ENCODE measurements around the gene B4GALT2. TPM values are rescaled to one million over a fixed set of nuclear protein-coding genes. Genes with fewer than 3 reads are reported as not detected.

The B4GALT2 gene, protein sequence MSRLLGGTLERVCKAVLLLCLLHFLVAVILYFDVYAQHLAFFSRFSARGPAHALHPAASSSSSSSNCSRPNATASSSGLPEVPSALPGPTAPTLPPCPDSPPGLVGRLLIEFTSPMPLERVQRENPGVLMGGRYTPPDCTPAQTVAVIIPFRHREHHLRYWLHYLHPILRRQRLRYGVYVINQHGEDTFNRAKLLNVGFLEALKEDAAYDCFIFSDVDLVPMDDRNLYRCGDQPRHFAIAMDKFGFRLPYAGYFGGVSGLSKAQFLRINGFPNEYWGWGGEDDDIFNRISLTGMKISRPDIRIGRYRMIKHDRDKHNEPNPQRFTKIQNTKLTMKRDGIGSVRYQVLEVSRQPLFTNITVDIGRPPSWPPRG
- total RNA-seq (2014; rRNA removed; shearing (Covaris generic)) (1.4 and 1.9 TPM in 2 replicates), total RNA-seq (2022) (0.57 and 0.65 TPM in 2 replicates), Bru-seq, nascent RNA (percentile 14 among the genes with signal in this experiment), BruChase-seq, experiment 1, labeled RNA remaining after a 6-hour chase (percentile 16 among the genes with signal in this experiment), BruChase-seq, experiment 2, labeled RNA remaining after a 2-hour chase (percentile 23 among the genes with signal in this experiment)
- long read RNA-seq, partial matches to known transcripts = 0 of 3 reads
- long read RNA-seq, other reads (novel, unspliced or antisense) = 3 of 3 reads

DNA sequence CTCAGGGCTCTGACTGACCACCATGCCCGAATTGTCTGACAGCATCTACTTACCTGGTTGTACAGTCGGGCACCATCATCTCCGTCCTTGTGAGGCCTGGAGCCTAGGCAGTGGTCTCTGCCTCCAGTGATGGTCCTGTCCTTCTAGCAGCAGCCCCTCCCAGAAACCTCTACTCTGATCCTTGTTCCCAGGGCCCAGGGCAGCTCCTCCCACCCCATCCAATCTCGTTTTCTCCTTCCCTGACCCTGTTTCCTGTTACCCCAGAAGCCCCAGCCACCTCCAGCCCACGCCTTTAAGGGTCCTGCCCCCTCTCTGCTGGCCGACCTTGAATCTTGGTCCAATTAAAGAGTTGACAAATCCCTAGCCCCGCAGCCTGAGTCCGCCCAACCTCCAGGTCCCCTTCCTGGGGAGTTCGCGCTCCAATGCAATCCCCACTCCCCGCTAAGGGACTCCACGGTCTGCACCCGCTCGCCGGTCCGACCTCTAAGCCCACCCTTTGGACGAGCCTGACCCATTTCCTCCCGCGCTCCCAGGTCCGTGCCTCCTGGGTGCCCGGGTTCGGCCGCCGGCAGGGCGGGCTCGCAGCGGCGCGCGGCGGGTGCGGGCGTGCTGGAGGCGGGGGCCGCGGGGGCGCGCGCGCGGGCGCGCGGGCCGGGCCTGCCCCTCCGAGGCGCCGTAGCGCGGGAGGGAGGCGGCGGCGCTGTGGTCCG, at the start of gene B4GALT2:
B4GALT2 (plus strand) TSS at position 660 of the 710 bp plus-strand sequence. CDS start 1,951 bp downstream, outside the sequence.
- Histone ChIP-seq H3K36me3 (ENCODE audit: insufficient read depth, low read length) (peaks cover 32% of the 10 kb centered on the region), H4K20me1 (ENCODE audit: insufficient read depth, low read length) (0 out of 2 replicates have a peak, but pooled peaks cover 9% of the 10 kb centered on the region), H3K27ac (ENCODE audit: low read depth, low read length, poor library complexity, severe bottlenecking) (no peak within 1 kb of the TSS), H3K9me3 (ENCODE audit: low read length) (no peaks in the 10 kb centered on the region), H3K79me2 (ENCODE audit: insufficient read depth, low read depth, low read length) (no peaks in the 10 kb centered on the region; the same call in 1 of the 2 replicates), H3K4me1 (ENCODE audit: insufficient read depth, low read length, poor library complexity, severe bottlenecking) (peaks cover 17% of the 10 kb centered on the region), H2AFZ (ENCODE audit: low read length) (no peak within 1 kb of the TSS), H3K4me3 (ENCODE audit: low read depth, low read length, poor library complexity, severe bottlenecking) (no peak within 1 kb of the TSS), H3K9me2 (ENCODE audit: insufficient read depth, low read length) (no peaks in the 10 kb centered on the region), H3K4me2 (ENCODE audit: low read length) (peak within 1 kb of the TSS; percentile 36; the same call in 1 of the 2 replicates)
- TF ChIP-seq, protein P1, sequence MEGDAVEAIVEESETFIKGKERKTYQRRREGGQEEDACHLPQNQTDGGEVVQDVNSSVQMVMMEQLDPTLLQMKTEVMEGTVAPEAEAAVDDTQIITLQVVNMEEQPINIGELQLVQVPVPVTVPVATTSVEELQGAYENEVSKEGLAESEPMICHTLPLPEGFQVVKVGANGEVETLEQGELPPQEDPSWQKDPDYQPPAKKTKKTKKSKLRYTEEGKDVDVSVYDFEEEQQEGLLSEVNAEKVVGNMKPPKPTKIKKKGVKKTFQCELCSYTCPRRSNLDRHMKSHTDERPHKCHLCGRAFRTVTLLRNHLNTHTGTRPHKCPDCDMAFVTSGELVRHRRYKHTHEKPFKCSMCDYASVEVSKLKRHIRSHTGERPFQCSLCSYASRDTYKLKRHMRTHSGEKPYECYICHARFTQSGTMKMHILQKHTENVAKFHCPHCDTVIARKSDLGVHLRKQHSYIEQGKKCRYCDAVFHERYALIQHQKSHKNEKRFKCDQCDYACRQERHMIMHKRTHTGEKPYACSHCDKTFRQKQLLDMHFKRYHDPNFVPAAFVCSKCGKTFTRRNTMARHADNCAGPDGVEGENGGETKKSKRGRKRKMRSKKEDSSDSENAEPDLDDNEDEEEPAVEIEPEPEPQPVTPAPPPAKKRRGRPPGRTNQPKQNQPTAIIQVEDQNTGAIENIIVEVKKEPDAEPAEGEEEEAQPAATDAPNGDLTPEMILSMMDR (conservative IDR thresholded peaks at IDR 0.05; ENCODE audit: low read length) = no peak
- no peak for TF ChIP-seq EZH2phosphoT487 (IDR thresholded peaks at IDR 0.05; ENCODE audit: borderline replicate concordance, low read depth, low read length)
- intact Hi-C loops (cut with micrococcal nuclease; ENCODE audit: unreplicated experiment) = no loop called here
- no TSS peak for BruUV-seq (replicated peaks)
- no peak for DNase-seq (ENCODE audit: low spot score)
- CTCF ChIA-PET (ENCODE audit: unreplicated experiment) = no interaction called here
- POLR2A ChIA-PET = no interaction called here

DNA sequence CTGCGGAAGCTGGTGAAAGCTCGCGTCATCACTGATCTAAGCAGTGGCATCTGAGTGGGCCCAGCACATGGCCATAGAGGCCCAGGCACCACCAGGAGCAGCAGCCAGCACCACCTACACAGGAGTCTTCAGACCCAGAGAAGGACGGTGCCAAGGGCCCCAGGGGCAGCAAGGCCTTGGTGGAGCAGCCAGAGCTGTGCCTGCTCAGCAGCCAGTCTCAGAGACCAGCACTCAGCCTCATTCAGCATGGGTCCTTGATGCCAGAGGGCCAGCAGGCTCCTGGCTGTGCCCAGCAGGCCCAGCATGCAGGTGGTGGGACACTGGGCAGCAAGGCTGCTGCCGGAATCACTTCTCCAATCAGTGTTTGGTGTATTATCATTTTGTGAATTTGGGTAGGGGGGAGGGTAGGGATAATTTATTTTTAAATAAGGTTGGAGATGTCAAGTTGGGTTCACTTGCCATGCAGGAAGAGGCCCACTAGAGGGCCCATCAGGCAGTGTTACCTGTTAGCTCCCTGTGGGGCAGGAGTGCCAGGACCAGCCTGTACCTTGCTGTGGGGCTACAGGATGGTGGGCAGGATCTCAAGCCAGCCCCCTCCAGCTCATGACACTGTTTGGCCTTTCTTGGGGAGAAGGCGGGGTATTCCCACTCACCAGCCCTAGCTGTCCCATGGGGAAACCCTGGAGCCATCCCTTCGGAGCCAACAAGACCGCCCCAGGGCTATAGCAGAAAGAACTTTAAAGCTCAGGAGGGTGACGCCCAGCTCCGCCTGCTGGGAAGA, 48.7 kb upstream of the B4GALT2 start:
- ChIA-PET POLR2A (interaction anchor here (0.5 kb wide), 1 partner anchor 116 kb away, joined by 3 read pairs; no protein-coding TSS in a partner anchor), CTCF (ENCODE audit: unreplicated experiment) (interaction anchor here (0.5 to 1.7 kb wide), 3 partner anchors 15 to 167 kb away, joined by 3 to 8 read pairs (median 4); no protein-coding TSS in a partner anchor)
- H2AFZ ChIP-seq (ENCODE audit: low read length) = no peak overlapping the region
- H3K9me3 ChIP-seq (ENCODE audit: low read length) = no peaks in the 10 kb centered on the region
- H3K36me3 ChIP-seq (ENCODE audit: insufficient read depth, low read length) = no peaks in the 10 kb centered on the region
- H3K27ac ChIP-seq (ENCODE audit: low read depth, low read length, poor library complexity, severe bottlenecking) = no peak overlapping the region
- H3K4me2 ChIP-seq (ENCODE audit: low read length) = no peak overlapping the region
- no peak overlapping the region for H3K4me3 ChIP-seq (ENCODE audit: low read depth, low read length, poor library complexity, severe bottlenecking)
- intact Hi-C loops (cut with micrococcal nuclease; ENCODE audit: unreplicated experiment) = loop anchor here (5.0 kb wide), 1 partner anchor 93 kb away; no protein-coding TSS in a partner anchor
- H4K20me1 ChIP-seq (ENCODE audit: insufficient read depth, low read length) = no peaks in the 10 kb centered on the region
- no peaks in the 10 kb centered on the region for H3K9me2 ChIP-seq (ENCODE audit: insufficient read depth, low read length)
- peak; percentile 49 for DNase-seq (ENCODE audit: low spot score)
- H3K79me2 ChIP-seq (ENCODE audit: insufficient read depth, low read depth, low read length) = no peaks in the 10 kb centered on the region
- no TSS peak for BruUV-seq (replicated peaks)
- TF ChIP-seq, protein P1 (conservative IDR thresholded peaks at IDR 0.05; ENCODE audit: low read length) = peak; percentile 78
- no peak for TF ChIP-seq EZH2phosphoT487 (IDR thresholded peaks at IDR 0.05; ENCODE audit: borderline replicate concordance, low read depth, low read length)
- no peaks in the 10 kb centered on the region for H3K4me1 ChIP-seq (ENCODE audit: insufficient read depth, low read length, poor library complexity, severe bottlenecking)
